Measurements from ENCODE around the gene TESPA1.
"Not testable (repeated sequence)": the region's sequence is repeated elsewhere in the genome, so short reads cannot be mapped to it uniquely, and the experiment has no call there.

GRCh38 chr12:54986773-54987172 lies 2.2 kb upstream of the TESPA1 start:
- TF ChIP-seq CTCF (conservative IDR thresholded peaks at IDR 0.05 in 1 of 2, IDR thresholded peaks at IDR 0.05 in 1 of 2; ENCODE audit: extremely low read depth in 1 of 2, insufficient read depth in 1 of 2, low read depth in 1 of 2, low read length in 2 of 2); EZH2 (IDR thresholded peaks at IDR 0.05; ENCODE audit: borderline replicate concordance, low read length): not testable (repeated sequence)

Data from mammary epithelial cell (primary cell).